HG03097 (cell line): ENCODE data around the gene CDC34.
"Not testable (repeated sequence)": the region's sequence is repeated elsewhere in the genome, so short reads cannot be mapped to it uniquely, and the experiment has no call there.

ENCODE experiments used
- ATAC-seq: cut with Tn5 transposase; IDR thresholded peaks from one replicate; pipeline ENCODE4 v1.9.1; 2021; ENCODE audit not compliant: unreplicated experiment, low FRiP score

Gene CDC34

DNA sequence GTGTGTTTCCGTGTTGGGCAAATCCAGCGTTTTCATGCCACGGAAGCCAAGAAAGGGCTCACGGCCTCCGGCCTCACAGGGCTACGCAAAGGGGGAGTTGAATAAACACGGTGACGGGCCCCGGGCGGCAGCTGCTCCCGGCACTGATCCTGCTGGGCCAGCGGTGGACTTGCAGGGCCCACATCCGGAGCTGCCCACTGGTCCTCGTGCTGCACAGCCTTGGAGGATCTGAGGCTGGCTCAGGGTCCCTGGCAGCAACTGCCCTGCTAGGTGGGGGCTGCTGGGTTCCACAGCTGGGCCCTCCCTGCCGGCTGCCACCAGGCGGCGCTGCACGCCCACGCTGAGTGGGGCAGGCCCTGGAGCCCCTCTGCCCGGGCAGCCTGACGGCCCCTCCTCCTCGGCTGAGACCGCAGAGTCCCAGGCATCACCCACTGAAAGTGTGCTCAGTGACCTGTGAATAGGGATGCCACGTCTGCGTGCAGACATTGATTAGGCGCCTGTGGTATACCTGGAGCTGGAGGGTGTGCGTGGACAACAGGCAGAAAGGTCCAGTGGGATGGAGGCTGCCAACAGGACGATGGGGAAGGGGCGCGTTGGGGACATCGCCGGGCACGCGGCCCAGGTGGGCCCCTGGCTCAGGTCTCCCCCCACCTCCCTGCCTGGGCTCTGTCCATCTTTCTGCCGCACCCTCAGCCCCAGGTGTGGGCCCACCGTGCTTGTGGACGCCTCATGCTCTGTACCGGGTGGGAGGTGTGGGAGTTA, 52.9 kb downstream of the CDC34 start:
- no peak for ATAC-seq

DNA sequence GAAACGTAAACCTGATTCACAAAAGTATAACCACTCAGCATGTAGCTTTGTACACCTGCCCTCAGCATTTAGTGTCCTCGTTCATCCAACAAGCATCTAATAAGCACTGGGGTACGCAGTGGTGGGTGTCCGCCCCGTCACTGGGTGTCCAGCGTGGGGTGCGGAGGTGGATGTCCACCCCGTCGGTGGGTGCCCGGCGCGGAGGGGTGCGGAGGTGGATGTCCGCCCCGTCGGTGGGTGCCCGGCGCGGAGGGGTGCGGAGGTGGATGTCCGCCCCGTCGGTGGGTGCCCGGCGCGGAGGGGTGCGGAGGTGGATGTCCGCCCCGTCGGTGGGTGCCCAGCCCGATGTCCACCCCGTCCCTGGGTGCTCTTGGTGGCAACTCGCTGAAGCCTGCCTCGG, 53.6 kb downstream of the CDC34 start:
- not testable (repeated sequence) for ATAC-seq

DNA sequence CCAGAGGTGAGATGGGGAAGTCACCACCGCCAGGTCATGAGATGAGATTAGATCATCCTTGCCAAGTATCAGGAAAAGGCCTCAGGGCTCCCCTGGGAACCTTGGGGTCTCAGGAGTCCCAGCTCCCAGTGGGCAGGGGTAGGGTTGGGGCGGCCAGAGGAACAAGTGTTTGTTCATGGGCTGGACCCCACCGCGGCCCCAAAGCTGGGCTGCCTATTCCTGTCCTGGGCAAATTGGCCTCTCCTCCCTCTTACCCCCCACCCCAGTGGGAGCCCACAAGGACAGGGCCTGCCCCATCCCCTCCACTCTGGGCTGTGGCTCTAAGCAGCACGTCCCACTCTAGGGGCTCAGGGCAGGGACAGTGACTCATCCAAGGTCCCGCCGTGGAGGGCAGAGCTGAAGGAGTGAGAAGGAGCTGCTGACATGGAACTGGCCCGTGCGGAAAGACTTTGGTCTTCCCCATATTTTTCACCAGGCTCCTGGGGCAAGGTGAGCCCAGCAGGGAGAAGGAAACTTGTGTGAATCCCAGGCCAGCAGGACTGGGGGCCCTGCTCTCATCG, 54.1 kb downstream of the CDC34 start:
- ATAC-seq: no peak

DNA sequence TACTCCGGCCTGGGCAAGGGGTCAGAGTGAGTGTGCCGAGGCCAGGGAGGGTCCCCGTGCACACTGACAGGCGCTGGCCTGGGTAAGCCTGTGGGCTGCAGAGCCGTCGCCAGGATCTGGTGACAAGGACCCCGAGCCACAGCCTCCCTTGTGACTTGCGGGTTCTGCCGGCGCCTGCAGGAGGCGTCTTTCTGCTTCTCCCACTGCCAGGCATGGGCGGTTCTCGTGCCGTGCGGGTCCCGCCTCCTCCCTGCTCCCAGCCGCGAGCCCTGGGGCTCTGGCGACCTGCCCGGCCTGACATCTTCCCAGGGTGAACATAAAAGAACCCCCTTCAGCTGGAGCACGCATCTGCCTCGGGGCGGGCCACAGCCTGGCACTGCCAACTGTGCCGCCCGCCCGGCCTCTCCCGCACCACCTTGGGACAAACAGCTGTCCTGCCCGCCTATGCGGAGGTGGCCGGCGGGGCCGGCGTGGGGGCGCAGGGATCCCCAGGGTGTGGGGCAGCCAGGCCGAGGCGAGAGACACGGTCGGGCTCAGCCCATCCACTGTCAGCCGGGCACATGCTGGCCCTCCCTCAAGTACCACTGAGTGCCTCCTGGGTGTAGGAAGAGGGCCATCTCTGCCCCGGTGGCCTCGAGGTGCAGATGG, 56.7 kb downstream of the CDC34 start:
- ATAC-seq: no peak

DNA sequence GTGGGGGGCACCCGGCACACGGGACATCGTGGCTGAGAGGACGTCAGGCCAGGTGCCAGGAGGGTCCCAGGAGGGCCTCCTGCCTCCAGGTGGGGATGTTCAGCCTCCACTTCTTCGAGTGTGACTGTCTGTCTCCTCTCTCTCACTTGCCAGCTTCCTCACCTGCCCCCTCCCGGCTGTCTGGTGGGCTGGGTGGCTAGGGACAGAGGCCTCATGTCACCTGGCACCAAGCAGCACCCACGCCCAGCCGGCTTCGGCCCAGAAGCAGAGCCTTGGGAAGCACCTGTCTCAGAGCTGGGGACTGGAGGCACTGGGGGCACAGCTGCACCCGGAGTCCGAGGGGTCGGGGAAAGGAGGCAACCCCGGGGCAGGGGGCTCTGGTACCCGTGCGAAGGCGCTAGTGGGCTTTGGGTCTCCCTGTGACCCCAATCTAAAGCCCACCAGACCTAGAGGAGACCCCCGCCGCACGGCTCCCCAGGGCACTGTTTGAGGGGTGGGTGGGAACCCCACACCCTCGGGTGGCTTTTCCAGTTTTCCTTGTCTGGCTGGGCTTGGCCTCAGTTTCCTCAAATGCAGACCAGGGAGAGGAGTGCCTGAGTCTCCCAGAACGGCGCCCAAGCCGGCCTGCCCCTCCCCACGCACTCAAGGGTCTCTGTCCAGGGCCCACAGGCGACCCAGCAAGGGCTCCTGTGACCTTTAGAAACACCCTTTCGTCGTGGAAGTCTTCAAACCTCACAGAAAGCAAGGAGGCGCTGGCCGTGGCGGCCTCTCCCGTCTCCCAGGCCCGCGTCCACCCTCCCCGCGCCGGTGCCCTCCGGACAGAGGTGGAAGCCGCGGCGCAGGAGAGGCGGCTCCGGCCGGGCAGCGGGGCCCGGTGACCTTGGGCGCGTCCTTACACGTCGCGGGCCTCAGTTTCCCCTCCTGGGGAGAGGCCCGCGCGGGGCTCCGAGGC, 57.5 kb downstream of the CDC34 start:
- no peak for ATAC-seq

DNA sequence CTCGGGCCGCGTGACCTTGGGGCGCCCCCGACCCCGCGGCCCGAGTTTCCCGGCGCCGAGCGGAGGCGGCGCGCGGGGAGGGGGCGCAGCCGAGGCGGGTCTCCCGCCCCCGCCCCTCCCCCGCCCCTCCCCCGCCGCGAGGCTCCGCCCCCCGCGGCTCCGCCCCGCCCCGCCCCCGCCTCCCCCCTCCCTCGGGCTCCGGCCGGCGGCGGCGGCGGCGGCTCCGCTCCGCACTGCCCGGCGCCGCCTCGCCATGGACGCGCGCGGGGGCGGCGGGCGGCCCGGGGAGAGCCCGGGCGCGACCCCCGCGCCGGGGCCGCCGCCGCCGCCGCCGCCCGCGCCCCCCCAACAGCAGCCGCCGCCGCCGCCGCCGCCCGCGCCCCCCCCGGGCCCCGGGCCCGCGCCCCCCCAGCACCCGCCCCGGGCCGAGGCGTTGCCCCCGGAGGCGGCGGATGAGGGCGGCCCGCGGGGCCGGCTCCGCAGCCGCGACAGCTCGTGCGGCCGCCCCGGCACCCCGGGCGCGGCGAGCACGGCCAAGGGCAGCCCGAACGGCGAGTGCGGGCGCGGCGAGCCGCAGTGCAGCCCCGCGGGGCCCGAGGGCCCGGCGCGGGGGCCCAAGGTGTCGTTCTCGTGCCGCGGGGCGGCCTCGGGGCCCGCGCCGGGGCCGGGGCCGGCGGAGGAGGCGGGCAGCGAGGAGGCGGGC, 58.3 kb downstream of the CDC34 start, which contains the start of gene HCN2:
HCN2 (plus strand) TSS at position 189 of the 703 bp plus-strand sequence; CDS start at position 254, 65 bp downstream.
- ATAC-seq: no peak

DNA sequence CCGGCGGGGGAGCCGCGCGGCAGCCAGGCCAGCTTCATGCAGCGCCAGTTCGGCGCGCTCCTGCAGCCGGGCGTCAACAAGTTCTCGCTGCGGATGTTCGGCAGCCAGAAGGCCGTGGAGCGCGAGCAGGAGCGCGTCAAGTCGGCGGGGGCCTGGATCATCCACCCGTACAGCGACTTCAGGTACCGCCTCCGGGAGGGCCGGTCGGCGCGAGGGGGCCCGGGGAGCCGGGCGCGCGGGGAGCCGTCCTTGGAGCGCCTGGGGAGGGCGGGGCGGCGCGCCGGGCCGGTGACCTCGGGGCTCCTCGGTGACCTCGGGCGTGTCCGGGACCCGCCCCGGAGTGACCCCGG, 58.8 kb downstream of the CDC34 start:
- no peak for ATAC-seq

DNA sequence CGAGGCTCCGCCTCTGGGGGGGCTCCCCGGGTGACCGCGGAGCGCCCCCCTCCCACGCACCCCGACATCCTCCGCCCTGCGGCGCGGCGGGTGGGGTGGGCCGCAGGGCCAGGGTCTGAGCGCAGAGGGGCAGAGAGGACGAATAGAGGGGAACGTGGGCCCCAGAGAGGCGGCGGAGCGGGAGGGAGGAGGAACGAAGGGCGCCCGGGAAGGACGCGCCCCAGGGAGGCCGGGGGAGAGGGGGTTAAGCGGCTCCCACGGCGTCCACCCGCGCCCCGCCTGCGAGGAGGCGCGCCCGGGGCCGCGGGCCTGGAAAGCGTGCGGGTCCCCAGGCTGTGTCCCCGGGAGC, 59.2 kb downstream of the CDC34 start:
- no peak for ATAC-seq

DNA sequence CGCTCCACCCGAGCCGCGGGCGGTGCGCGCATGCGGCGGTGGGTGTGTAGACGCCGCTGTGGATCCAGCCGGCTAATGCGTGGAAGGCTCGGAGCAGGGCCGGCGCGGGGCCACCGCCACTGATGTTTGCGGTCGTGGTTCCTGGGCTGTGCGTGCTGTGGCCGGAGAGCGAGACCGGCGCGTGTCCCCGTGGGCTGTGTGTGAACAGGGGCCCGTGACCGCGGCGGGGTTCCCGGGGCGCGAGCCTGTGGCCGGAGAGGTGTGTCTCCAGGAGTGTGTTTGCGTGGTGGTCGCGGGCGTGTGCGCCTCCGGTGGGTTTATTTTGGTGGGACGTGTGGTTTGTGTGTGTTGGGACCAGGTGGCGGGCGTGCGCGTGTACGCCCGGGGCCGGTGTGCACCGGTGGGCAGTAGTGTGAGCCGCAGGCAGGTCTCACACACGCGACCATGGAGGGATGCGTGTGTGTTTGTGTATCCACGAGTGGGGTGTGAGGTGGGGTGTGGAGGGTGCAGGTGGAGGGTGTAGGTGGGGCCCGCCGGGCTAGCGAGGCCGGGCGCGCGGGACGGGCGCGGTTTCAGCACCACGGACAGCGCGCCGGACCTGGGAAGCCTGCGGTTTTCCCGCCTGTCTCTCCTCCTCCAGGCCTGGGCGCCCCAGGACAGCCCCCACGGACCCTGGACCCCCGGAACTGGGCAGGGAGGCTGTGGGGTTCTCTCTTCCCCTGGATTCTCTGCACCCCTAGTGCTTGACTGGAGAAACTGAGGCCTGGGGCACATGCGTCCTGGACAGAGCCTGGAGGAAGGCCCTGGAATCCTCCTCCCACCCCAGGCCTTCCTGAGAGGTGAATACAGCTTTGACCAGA, 59.8 kb downstream of the CDC34 start:
- ATAC-seq: no peak
